Cardiac fibroblast (primary cell): ENCODE measurements around the gene FXYD1.

Experiments used
- DNase-seq, 2 donors: peaks; one replicate each; pipeline versions ENCODE4 v3.0.0 to v3.0.0-alpha.2; 2010; ENCODE audit warnings: low read depth in 2 of 2
- H3K4me3 ChIP-seq, 2 donors: replicated peaks in 1 of 2; 1 replicate in 1 of 2; 2 replicates in 1 of 2; pipeline ENCODE4 v1.5.1; 2011; ENCODE audit warnings: low read depth in 2 of 2, low read length in 2 of 2, mild to moderate bottlenecking in 2 of 2, moderate library complexity in 1 of 2
- CTCF ChIP-seq: IDR thresholded peaks from one replicate; pipeline ENCODE4 v1.5.1; 2011; ENCODE audit warnings: low read depth, mild to moderate bottlenecking, low read length, inconsistent platforms

Gene FXYD1

GRCh38 chr19:35140207-35140961 is 1.8 kb downstream of the FXYD1 start:
- no peak for TF ChIP-seq CTCF
- DNase-seq: no peak
- no peak overlapping the region for H3K4me3 ChIP-seq

GRCh38 chr19:35140962-35141836 is 2.6 kb downstream of the FXYD1 start:
- no peak overlapping the region for H3K4me3 ChIP-seq
- peak; percentile 43 for TF ChIP-seq CTCF
- DNase-seq: peak; percentile 88 to 94

GRCh38 chr19:35141837-35142605 is 3.4 kb downstream of the FXYD1 start:
- no peak for TF ChIP-seq CTCF
- DNase-seq: no peak
- H3K4me3 ChIP-seq: no peak overlapping the region

GRCh38 chr19:35142606-35143230 is 4.1 kb downstream of the FXYD1 start:
- DNase-seq: peak in 1 of 2 donors; percentile 52
- TF ChIP-seq CTCF: peak; percentile 51
- H3K4me3 ChIP-seq: no peak overlapping the region

GRCh38 chr19:35143231-35143715 is 4.6 kb downstream of the FXYD1 start, which contains the start of gene FXYD7:
Gene FXYD7 (plus strand): TSS chr19:35143255. CDS start chr19:35143334, 79 bp downstream.
- no peak within 1 kb of the TSS for H3K4me3 ChIP-seq
- DNase-seq: no peak
- no peak for TF ChIP-seq CTCF

GRCh38 chr19:35143818-35144217 is 5.2 kb downstream of the FXYD1 start:
- TF ChIP-seq CTCF: no peak

More at GRCh38 chr19:35143818-35144217, 5.2 kb downstream of the FXYD1 start:
- no peak overlapping the region for H3K4me3 ChIP-seq
- DNase-seq: no peak
